Measurements from ENCODE around the gene PRDM16.

GRCh38 chr1:3332662-3333061, 263.7 kb downstream of the PRDM16 start:
- TF ChIP-seq EZH2phosphoT487 (IDR thresholded peaks at IDR 0.05; ENCODE audit: borderline replicate concordance), result no peak
- TF ChIP-seq CTCF (conservative IDR thresholded peaks at IDR 0.05; ENCODE audit: low read length), result no peak
